Measurements from ENCODE around the gene SAP30L.

SAP30L gene

DNA sequence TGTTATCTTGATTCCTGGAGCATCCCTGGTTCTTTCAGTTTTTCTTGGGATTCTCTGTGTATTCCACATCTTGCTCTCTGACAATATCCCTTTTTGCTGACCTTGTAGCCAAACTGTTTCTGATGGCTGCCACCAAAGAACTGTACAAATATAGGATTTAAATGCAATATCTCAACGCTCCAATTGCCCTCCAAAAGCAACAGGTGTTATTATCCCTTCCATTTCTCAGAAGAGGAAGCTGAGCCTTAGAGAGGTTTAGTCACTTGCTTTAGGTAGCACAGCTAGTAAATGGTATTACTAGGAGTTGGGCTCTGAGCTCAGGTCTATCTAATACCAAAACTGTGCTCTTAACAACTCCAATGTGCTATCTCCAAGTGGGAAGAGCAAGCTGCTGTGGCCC is 56.4 kb downstream of the SAP30L start:
- H3K9ac ChIP-seq (ENCODE audit: low read length in 5 of 5) = no peak overlapping the region
- H3K36me3 ChIP-seq (ENCODE audit: control insufficient read depth in 5 of 5, insufficient read depth in 5 of 5, low read length in 5 of 5) = no peaks in the 10 kb centered on the region
- no peak overlapping the region for H3K4me3 ChIP-seq (ENCODE audit: low read depth in 1 of 5, low read length in 5 of 5)
- H3K9me3 ChIP-seq (ENCODE audit: control insufficient read depth in 5 of 5, low read length in 5 of 5) = no peaks in the 10 kb centered on the region
- no peak overlapping the region for H3K27ac ChIP-seq (ENCODE audit: low read depth, low read length)
- H3K27me3 ChIP-seq (ENCODE audit: control insufficient read depth in 5 of 5, insufficient read depth in 4 of 5, low read length in 5 of 5) = peaks cover 3 to 5% (median 3%) of the 10 kb centered on the region in 5 donors
- H3K4me1 ChIP-seq (ENCODE audit: control insufficient read depth in 5 of 5, insufficient read depth in 5 of 5, low read length in 5 of 5) = no peaks in the 10 kb centered on the region

DNA sequence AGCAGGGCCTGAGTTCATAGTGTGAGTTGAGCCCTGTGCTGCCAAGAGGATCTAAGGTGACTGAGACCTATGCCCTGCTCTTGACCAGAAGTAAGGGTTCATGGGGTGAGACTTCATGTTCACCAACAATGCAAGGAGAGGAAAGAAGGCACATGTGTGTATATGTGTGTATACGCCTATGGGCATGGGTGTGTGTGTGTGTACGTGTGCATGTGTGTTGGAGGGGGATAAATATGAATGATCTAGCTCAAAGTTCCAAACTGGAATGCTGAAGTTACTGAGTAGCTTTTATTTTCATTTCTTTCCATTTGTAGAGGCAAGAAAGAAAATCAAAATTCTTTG is 57.9 kb downstream of the SAP30L start:
- Histone ChIP-seq H3K4me1 (ENCODE audit: control insufficient read depth in 5 of 5, insufficient read depth in 5 of 5, low read length in 5 of 5) (no peaks in the 10 kb centered on the region), H3K27ac (ENCODE audit: low read depth, low read length) (no peak overlapping the region), H3K27me3 (ENCODE audit: control insufficient read depth in 5 of 5, insufficient read depth in 4 of 5, low read length in 5 of 5) (peaks cover 2 to 5% (median 3%) of the 10 kb centered on the region in 5 donors), H3K4me3 (ENCODE audit: low read depth in 1 of 5, low read length in 5 of 5) (no peak overlapping the region), H3K9me3 (ENCODE audit: control insufficient read depth in 5 of 5, low read length in 5 of 5) (no peaks in the 10 kb centered on the region), H3K9ac (ENCODE audit: low read length in 5 of 5) (no peak overlapping the region), H3K36me3 (ENCODE audit: control insufficient read depth in 5 of 5, insufficient read depth in 5 of 5, low read length in 5 of 5) (no peaks in the 10 kb centered on the region)

DNA sequence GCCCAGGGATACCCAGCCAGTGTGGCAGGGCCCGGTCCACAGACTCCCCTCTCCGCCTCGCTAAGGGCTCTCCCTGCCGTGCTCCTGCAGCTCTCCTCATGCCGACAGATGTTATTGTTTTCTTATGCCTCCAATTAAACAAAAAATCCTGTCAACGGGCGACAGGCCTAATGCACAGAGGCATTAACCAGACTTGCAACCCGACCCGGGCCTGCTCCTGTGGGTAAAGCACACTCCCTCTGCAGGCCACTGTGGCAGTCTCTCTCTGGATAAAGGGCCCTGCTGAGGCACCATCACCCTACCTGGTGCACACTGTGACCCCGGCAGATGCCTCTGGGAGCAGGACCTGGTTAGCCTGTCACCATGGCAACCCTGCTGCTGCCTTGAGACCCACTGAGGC is 59.8 kb downstream of the SAP30L start:
- no peak overlapping the region for H3K9ac ChIP-seq (ENCODE audit: low read length in 5 of 5)
- H3K36me3 ChIP-seq (ENCODE audit: control insufficient read depth in 5 of 5, insufficient read depth in 5 of 5, low read length in 5 of 5) = no peaks in the 10 kb centered on the region
- no peak overlapping the region for H3K27ac ChIP-seq (ENCODE audit: low read depth, low read length)
- H3K27me3 ChIP-seq (ENCODE audit: control insufficient read depth in 5 of 5, insufficient read depth in 4 of 5, low read length in 5 of 5) = peaks cover 0 to 8% (median 3%) of the 10 kb centered on the region in 5 donors
- H3K4me3 ChIP-seq (ENCODE audit: low read depth in 1 of 5, low read length in 5 of 5) = no peak overlapping the region
- H3K9me3 ChIP-seq (ENCODE audit: control insufficient read depth in 5 of 5, low read length in 5 of 5) = no peaks in the 10 kb centered on the region
- H3K4me1 ChIP-seq (ENCODE audit: control insufficient read depth in 5 of 5, insufficient read depth in 5 of 5, low read length in 5 of 5) = no peaks in the 10 kb centered on the region

DNA sequence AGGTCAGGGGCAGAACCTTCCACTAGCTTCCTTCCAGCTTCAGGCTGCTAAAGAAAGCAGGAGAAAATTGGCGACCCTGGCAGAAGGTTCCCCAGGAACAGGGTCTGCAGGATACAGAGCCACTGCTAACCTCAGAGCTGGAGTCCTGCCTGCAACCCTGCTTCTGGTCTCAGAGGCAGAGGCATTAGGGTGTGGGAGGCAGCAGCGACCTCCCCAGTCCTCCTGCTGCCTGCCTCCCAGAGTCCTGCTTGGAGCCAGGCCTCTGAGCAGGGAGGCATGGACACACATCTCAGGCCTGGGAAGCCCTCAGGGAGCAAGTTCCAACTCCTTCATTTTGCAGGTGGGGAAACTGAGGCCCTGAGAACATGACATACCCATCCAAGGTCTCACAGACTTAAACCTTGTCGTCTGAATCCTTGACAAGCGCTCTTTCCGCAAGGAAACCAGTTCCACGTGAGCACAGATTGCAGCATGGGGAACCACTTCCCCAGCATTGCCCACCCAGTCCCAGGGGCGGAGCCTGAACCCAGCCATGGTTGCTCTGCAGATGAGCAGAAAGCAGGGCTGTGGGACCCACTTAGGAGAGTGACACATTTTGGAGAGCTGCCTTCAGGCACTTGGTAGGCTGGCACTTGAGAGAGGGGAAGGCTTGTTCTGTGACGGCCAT is 60.4 kb downstream of the SAP30L start:
- no peaks in the 10 kb centered on the region for H3K36me3 ChIP-seq (ENCODE audit: control insufficient read depth in 5 of 5, insufficient read depth in 5 of 5, low read length in 5 of 5)
- H3K27ac ChIP-seq (ENCODE audit: low read depth, low read length) = no peak overlapping the region
- no peaks in the 10 kb centered on the region for H3K9me3 ChIP-seq (ENCODE audit: control insufficient read depth in 5 of 5, low read length in 5 of 5)
- H3K9ac ChIP-seq (ENCODE audit: low read length in 5 of 5) = no peak overlapping the region
- H3K4me1 ChIP-seq (ENCODE audit: control insufficient read depth in 5 of 5, insufficient read depth in 5 of 5, low read length in 5 of 5) = no peaks in the 10 kb centered on the region
- H3K4me3 ChIP-seq (ENCODE audit: low read depth in 1 of 5, low read length in 5 of 5) = no peak overlapping the region
- peaks cover 0 to 8% (median 3%) of the 10 kb centered on the region in 5 donors for H3K27me3 ChIP-seq (ENCODE audit: control insufficient read depth in 5 of 5, insufficient read depth in 4 of 5, low read length in 5 of 5)

DNA sequence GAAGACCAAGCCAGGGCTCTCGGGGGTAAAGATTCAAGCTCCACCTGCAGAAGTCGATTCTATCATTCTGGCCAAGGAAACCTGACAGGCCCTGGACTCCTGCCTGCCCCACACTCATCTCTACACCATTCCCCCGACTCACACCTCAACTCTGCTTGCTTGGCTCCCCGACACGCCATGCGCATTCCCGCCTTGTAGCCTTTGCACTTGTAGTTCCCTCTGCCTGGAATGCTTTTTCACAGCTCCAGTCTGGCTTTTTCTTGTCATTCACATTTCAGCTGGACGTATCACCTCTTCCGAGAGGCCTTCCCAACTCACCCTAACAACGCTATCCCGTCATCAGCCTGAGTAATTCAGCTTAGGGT is 60.9 kb downstream of the SAP30L start:
- Histone ChIP-seq H3K9me3 (ENCODE audit: control insufficient read depth in 5 of 5, low read length in 5 of 5) (no peaks in the 10 kb centered on the region), H3K4me1 (ENCODE audit: control insufficient read depth in 5 of 5, insufficient read depth in 5 of 5, low read length in 5 of 5) (no peaks in the 10 kb centered on the region), H3K27me3 (ENCODE audit: control insufficient read depth in 5 of 5, insufficient read depth in 4 of 5, low read length in 5 of 5) (peaks cover 0 to 8% (median 6%) of the 10 kb centered on the region in 5 donors), H3K27ac (ENCODE audit: low read depth, low read length) (no peak overlapping the region), H3K36me3 (ENCODE audit: control insufficient read depth in 5 of 5, insufficient read depth in 5 of 5, low read length in 5 of 5) (no peaks in the 10 kb centered on the region), H3K9ac (ENCODE audit: low read length in 5 of 5) (no peak overlapping the region), H3K4me3 (ENCODE audit: low read depth in 1 of 5, low read length in 5 of 5) (no peak overlapping the region)

DNA sequence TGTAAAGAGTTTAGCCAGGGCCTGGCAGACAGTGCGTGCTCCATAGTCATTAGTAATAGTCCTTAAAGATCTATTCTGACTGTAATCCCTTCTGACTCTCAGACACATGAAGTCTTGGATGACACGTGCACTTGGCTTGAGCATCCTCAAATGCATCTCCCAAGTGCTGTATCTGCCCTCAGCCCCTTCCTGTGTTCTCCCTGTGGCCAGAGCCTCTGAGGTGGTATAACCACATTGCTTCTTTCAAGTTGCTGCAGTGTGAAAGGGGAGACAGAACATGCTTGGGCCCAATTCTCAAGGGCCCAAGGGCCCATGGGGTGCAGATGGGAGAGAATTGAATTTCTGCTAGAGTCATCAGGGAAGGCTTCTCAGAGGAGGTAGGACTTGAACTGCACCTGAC is 62.3 kb downstream of the SAP30L start:
- H3K9ac ChIP-seq (ENCODE audit: low read length in 5 of 5) = no peak overlapping the region
- H3K36me3 ChIP-seq (ENCODE audit: control insufficient read depth in 5 of 5, insufficient read depth in 5 of 5, low read length in 5 of 5) = no peaks in the 10 kb centered on the region
- peaks cover 0 to 8% (median 6%) of the 10 kb centered on the region in 5 donors for H3K27me3 ChIP-seq (ENCODE audit: control insufficient read depth in 5 of 5, insufficient read depth in 4 of 5, low read length in 5 of 5)

DNA sequence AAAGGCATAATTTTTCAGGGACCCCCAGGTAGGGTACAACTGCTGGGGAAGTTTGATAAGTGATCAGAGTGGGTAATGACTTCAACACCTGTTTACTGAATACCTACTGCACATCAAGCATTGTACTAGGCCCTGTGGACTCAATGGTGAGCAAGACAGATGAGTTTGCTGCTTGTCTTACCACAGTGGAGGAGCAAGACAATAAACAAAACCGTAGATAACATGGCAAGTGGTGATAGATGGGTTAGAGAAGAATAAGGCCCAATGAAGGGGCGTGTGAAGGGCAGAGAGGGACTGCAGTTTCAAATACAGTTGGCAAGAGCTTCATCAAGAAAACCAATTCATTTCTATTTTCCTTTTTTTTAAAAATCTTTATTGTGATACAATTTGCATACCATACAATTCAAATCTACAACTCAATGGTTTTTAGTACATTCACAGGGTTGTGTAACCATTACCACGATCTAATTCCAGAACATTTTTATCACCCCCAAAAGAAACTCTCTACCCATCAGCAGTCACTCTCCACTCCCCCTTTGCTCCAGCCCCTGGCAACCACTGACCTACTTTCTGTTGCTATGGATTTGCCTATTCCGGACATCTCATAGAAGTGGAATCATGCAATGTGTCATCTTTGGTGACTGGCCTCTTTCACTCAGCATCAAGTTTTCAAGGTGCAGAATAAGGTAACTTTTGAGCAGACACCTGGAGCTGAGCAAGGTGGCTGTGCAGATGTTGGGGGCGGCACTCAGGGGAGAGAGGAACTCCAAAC is 64.2 kb downstream of the SAP30L start:
- no peak overlapping the region for H3K27ac ChIP-seq (ENCODE audit: low read depth, low read length)
- H3K9ac ChIP-seq (ENCODE audit: low read length in 5 of 5) = no peak overlapping the region
- H3K4me3 ChIP-seq (ENCODE audit: low read depth in 1 of 5, low read length in 5 of 5) = no peak overlapping the region
- no peaks in the 10 kb centered on the region for H3K4me1 ChIP-seq (ENCODE audit: control insufficient read depth in 5 of 5, insufficient read depth in 5 of 5, low read length in 5 of 5)
- H3K9me3 ChIP-seq (ENCODE audit: control insufficient read depth in 5 of 5, low read length in 5 of 5) = no peaks in the 10 kb centered on the region
- no peaks in the 10 kb centered on the region for H3K36me3 ChIP-seq (ENCODE audit: control insufficient read depth in 5 of 5, insufficient read depth in 5 of 5, low read length in 5 of 5)
- peaks cover 5 to 11% (median 6%) of the 10 kb centered on the region in 5 donors for H3K27me3 ChIP-seq (ENCODE audit: control insufficient read depth in 5 of 5, insufficient read depth in 4 of 5, low read length in 5 of 5)

More for the DNA sequence above, 62.3 kb downstream of the SAP30L start:
- Histone ChIP-seq H3K4me3 (ENCODE audit: low read depth in 1 of 5, low read length in 5 of 5) (no peak overlapping the region), H3K27ac (ENCODE audit: low read depth, low read length) (no peak overlapping the region), H3K4me1 (ENCODE audit: control insufficient read depth in 5 of 5, insufficient read depth in 5 of 5, low read length in 5 of 5) (no peaks in the 10 kb centered on the region), H3K9me3 (ENCODE audit: control insufficient read depth in 5 of 5, low read length in 5 of 5) (no peaks in the 10 kb centered on the region)
